Retina (tissue), 1 donor: ENCODE data around the gene TRAPPC3.

Source experiments
- DNase-seq: peaks from one replicate; pipeline ENCODE4 v3.0.0-alpha.2; 2016

TRAPPC3 gene

DNA sequence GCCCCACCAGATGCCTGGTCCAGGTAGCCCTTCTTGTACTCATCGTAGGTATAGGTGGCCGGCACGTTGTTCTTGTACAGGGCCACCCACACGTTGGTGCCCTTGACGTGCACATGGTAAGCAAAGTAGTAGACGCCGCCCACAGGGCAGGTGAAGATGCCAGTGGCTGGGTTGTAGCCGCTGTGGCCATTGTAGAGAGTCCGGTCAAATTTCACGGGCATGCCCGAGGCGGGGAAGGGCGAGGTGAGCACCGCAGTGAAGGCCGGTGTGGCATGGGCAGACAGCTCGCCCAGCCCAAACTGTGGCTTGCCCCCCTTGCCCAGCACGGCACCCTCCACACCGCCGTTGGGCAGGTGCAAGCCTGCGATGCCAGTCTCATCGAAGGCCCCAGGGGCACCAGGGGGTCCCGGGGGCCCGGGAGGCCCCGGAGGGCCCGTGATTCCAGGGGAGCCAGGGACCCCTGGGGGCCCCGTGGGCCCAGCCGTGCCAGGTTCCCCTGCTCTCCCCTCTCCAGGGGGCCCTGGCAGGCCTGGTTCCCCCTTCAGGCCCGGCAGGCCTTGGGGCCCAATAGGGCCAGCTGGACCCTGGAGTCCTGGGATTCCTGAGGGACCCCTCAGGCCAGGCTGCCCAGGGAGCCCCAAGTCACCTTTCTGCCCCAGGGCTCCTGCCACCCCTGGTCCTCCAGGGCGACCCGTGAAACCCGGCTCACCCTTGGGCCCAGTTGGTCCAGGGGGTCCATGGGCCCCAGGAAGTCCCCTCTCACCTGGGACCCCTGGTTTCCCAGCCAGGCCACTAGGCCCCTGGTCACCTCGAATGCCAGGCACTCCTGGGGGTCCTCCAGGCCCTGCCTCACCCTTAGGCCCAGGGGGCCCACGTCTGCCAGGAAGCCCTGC is 51.3 kb downstream of the TRAPPC3 start:
- no peak for DNase-seq

GRCh38 chr1:36096500-36097432 is 52.5 kb downstream of the TRAPPC3 start:
- DNase-seq, result no peak

DNA sequence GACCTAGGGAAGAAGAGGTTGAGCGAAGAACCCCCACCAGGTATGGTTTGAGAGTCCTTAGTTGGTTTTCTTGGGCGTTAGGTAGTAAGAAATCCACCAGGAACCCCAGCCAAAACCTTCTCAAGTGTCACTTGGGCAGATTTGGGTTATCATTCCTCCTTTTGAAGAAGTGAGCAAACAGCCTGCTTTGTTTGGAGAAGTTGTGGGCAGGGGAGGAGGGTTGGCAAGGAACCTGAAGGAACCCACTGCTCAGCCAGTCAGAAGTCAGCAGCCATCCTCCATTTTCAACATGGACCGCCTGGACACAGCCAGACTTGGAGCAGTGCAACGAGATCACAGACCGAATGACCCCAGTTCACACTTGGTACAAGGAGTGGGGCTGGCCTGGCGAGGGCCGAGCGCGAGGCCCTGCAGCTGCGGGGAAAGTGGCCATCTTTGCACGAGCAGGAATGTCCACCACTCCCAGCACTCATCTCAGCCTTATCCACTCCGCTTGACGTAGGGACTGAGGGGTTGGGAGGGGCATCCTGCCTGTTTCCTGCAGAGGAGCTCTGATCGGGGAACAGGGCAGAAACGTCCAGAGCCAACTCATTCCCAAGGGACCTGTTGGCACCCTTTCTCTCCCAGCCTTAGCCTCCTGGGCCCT is 53.4 kb downstream of the TRAPPC3 start:
- DNase-seq, result no peak

GRCh38 chr1:36094621-36095061 is 54.6 kb downstream of the TRAPPC3 start:
- DNase-seq, result no peak

DNA sequence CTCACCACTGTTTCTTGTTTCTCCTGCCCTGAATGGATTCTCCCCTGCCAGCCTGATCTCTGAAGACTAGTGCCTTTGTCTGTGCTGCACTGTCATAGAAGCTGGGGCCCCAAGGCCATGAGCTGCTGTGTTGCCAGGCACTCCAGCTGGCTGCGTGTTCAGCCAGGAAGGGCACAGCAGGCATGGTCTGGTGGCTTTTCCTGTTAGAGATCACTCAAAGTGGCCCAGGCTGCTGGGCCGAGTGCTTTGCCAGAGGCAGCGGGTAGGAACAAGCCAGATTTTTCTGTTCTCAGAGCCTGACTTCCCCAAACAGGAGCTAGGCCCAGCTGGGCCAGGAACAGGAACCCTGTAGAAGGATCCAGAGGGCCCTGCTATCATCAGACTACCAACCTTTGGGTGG is 55.4 kb downstream of the TRAPPC3 start:
- DNase-seq, result no peak

DNA sequence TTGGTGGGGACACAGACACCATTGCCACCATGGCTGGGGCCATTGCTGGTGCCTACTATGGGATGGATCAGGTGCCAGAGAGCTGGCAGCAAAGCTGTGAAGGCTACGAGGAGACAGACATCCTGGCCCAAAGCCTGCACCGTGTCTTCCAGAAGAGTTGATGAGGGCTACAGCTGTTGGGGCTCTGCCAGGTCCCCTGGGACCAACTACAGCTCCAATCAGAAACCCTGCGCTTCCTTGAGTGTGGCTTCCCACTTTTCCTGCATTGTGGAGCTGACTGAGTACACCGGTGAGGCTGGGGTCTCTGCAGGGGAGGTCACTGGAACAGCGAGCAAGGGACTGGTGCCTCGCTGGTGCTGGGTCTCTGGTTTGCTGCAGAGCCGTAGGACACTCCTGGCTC is 56.1 kb downstream of the TRAPPC3 start:
- no peak for DNase-seq

DNA sequence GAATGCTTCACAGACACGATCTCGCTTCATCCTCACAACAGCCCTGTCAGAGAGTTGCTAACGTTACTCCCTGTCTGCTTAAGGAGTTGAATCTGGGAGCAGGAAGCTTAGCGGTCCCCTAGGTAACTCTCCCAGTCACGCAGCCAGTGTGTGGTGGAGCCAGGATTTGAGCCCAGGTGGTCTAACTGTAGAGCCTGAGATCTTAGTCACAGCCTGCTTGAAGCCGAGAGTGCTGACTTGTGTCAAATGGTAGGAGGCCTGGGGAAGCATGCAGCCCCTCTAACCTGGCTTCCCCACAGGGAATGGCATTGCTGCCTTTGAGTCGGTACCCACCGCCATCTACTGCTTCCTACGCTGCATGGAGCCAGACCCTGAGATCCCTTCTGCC is 56.5 kb downstream of the TRAPPC3 start:
- no peak for DNase-seq

- DNase-seq, result no peak
Measured at GRCh38 chr1:36092166-36092797, 57.0 kb downstream of the TRAPPC3 start.

GRCh38 chr1:36091698-36092097 is 57.6 kb downstream of the TRAPPC3 start:
- DNase-seq, result no peak

DNA sequence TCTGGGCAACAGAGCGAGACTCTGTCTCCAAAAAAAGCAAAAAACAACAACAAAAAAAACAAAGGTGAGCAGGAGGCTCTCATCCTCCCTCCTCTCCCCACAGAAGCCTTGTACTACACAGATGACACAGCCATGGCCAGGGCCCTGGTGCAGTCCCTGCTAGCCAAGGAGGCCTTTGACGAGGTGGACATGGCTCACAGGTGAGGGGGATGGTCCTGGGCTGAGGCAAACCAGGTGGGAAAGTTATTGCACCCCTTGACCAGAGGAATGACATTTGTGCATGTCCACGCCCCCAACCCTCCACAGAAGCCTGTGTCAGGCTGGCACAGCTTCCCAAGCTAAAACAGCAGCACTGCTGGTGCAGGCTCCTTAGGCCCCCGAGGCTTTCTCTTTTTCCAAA is 58.1 kb downstream of the TRAPPC3 start:
- no peak for DNase-seq

DNA sequence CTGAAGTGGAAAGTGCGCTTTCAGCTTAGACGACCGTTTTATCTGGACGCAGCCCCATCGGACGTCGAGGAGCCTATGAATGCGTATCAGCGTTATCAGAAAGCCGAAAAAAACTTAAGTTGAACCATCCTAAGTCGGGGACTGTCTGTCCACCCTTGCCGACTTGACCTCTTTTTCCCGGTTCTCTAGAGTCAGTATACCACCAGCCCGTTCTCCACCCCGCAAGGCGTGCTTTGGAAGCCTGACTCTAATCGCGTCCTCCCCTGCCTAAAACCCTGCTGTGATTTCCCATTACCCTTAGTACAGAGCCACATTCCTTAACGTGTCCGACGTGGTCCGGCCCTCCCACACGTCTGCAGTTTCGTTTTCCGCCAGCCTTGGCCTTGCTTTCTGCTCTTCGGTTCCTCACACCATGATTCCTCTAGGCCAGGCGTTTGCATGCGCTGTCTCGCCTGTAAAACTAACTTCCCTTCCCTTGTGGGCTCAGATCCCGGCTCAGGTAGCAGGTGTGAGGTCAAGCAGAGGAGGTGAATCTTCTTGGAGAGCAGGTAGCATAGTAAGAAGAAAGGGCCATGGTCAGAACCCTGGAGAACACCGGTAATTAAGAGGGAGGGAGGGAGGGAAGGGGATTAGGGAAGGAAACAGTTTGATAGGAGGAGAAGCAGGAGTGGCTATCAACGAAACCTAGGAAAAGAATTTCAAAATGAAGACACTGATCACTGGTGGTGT is 59.7 kb downstream of the TRAPPC3 start:
- DNase-seq, result no peak

GRCh38 chr1:36088577-36089392 is 60.5 kb downstream of the TRAPPC3 start, which contains the start of gene ADPRS:
Gene ADPRS (plus strand): TSS chr1:36088892. CDS start chr1:36088905, 13 bp downstream.
- peak; percentile 96 for DNase-seq

GRCh38 chr1:36088265-36088576 is 61.1 kb downstream of the TRAPPC3 start:
- no peak for DNase-seq

DNA sequence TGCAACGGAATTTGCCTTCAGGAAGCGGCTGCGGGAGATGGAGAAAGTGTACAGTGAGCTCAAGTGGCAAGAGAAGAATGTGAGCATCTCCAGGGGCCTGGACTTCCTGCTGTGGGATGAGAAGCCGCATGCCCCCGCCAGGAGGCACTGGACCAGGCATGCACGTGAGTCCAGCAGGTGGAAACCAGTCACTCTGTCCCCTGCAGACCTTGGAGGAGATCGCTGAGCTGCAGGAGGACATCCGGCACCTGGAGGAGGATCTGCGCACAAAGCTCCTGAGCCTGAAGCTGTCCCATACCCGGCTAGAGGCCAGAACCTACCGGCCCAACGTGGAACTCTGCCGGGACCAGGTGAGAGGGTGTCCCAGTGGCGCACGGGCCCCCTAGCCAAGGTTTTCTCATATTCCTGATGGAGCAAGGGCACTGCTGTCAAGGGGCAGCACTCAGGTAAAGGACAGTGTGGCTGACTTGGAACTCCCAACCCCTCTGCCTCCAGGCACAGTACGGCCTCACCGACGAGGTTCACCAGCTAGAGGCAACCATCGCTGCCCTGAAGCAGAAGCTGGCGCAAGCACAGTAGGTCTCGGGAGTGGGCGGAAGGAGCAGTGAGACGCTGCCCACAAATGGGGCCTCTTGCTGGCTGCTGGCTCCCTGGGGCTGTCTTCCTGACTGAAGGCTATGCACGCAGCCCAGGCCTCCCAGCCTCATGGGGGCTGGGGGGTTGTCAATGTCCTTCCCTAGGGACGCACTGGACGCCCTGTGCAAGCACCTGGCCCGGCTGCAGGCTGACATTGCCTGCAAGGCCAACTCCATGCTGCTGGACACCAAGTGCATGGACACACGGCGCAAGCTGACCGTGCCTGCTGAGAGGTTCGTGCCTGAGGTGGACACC is 61.8 kb downstream of the TRAPPC3 start:
- no peak for DNase-seq
